Germinal center (tissue), 1 donor: Measurements from ENCODE around the gene HBS1L.

Source experiments
- DNase-seq: peaks from one replicate; pipeline ENCODE4 v3.0.0; 2012; ENCODE audit warnings: mixed read lengths, low spot score

Gene HBS1L

DNA sequence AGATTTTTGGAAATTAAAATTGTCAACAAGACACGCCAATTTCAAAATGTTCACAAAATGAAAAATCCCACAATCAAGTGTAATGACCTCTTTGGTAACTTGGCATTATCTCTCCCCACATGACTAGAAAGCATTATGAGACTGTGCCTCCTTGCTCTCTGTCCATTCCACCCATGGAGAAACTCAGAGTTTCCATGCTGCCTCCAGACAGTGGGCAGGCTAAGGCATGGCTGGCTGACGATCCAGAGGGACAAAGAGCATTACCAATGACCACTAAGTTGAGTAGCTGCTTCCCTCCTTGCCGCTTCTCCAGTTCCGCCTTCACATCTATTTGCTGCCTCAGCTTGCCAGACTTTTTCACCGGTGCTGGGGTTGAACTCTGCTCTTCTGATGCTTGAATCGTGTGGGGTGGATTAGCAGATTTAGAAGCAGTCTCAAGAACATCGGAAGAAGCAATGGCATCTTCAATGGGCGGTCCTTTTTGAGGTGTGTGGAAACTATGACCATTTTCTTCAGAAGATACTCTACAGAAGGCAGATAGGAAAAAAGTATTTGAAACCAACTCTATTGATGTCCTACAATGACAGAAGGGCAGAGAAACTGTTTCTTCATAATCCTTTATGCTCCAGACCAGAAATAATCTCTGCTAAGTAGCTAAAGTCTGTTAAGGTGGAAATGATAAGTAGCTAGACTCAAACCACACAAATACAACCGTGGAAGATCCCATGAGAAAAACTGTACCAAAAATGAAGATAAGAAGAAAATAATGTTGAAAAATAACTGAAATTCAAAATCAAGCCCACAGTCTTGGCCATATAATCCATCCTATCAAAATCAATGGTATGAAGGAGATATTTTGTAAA lies 57.3 kb downstream of the HBS1L start:
- DNase-seq: no peak

DNA sequence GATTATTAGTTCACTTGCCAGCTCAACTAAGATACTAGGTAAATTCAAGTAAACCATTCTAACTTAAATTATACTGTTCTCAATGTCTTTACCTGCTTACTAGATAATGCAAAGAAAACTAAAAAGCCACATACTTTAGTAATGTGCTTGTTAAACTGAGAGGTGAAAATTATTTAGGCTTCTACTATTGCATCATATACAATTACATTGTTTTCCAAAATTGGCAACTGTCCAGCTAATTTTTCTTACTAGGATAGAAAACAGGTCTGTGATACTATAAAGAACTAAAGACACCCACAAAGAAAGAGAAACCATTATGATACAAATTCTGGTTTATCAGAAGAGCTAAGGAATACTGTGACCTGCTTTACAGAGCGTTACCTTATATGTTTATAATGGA lies 59.1 kb downstream of the HBS1L start:
- DNase-seq: no peak

DNA sequence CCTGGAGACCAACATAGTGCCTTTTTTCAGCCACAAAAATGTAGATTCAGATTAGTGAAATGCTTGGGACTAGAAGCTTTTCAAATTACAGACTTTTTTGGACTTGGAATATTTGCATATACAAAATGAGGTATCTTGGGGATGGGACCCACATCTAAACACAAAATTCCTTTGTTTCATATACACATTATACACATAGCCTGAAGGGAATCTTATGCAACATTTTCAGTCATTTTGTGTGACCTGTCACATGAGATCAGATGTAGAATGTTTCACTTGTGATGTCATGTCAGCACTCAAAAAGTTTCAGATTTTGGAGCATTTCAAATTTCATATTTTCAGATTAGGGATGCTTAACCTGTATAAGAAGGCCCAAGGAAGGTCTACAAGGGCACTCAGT lies 60.2 kb downstream of the HBS1L start:
- DNase-seq: no peak

DNA sequence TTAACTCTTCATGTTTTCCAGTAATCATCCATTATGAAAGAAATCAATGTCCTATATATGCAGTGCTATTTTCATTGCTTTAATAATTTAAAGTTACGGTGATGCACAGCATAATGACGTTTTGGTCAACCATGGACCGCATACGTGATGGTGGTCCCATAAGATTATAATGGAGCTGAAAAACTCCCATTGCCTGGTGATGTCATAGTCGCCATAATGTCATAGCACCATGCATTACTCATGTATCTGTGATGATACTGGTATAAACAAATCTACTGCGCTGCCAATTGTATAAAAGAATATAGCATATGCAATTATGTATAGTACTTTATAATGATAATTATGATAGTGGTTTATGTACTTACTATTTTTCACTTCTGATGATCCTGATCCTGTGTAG lies 62.5 kb downstream of the HBS1L start:
- DNase-seq: no peak

DNA sequence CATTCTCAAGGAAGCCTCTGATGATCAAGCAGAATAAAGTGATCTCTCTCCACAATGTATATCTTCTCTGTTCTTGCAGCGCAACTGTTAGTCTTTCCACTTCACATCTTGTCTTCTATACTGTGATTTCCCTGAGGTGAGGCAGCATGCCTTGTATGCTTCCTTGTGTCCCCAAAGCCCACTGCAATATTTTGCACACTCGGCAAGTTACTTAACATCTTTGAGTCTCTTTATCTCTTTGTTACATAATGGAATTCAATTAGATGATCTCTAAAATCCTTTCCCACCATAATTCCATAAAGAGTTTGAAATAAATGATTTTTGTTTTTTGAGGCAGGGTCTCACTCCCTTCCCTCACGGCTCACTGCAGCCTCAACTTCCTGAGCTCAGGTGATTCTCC lies 64.4 kb downstream of the HBS1L start:
- DNase-seq: no peak

DNA sequence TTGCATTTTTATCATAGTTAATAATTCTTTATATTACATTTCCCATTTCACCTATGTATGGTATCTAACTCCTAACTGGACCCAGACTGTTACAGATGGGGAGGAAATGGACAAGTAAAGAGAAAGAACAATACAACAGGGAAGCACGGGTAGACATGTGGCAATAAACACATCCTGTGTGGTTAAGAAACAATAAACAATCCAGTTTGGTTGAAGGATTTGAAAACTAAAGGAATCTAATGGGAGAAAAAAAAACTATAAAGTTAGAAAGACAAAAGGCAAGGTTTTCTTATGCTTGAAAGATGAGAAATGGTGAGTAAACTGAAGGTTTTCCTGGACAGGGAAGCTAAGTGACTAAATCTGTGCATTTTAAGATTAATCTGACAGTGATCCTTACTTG lies 69.8 kb downstream of the HBS1L start:
- no peak for DNase-seq

DNA sequence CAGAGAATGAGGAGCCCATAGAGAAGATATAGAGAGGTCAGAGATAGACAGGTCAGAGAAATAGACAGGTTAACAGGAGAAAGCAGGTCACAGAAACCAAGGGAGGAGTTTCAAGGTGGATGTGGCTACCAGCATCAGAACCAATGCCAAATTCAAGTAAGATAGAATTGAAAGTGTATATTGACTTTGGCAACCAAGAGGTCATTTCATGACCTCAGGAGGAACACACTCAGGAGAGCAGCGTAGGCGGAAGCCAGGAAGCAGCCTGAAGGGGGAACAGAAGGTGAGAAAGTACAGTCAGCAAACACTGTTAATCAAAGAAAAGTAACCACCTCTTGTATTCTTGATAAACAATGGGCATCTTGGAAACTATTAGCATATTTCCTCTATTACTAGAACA lies 70.8 kb downstream of the HBS1L start:
- no peak for DNase-seq

DNA sequence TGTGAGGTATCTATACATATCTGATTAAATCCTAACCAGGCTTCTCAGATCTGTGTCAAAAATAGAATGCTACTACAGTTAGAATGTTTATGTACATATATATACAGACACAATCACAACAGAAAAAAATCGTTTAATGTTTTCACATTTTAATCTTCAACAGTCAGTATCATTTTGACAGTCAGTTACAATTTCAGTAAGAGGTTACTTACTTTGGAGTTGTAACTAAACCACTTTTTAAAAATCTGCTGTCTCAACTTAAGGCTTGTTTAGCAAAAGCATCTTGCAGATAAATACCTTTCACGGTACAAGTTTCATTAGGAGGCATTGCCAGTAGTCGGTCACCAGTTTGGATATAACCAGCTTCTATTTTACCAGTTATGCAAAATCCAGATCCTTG lies 72.5 kb downstream of the HBS1L start:
- DNase-seq: no peak

DNA sequence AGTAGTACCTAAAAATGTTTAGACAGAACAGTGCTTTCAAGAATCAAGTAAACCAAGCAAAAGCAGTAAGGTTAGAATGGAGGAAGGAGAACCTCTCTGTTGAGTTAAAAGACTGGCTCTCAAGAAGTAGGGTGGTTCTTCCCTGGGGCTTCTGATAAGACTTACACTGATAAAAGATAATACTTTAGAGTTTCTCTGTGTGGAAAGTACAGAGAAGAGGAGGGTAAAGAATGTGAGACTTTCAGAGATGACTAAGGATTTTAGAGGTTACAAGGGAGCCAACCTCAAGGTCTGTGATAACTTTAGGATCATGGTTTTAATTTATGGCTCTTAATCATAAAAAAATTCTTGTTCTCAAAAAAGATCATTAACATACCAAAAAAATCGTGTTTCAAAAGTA lies 73.8 kb downstream of the HBS1L start:
- no peak for DNase-seq

DNA sequence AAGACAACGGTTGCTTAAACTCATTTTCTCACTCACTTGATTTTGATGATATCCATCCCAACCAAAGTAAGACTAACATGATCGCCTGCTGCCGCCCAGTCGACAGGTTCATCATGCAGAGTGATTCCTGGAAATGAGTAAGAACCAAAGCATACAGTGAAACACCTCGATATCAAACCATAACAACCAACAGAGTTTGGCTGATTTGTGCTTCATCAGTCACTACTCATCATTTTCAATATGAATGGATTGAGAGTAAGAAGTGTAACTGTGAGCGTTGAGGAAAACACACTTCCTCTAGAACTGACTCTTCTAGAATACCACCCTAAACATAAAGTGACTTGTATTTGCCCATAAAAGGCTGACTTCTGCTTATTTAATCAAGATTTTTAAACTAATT lies 75.5 kb downstream of the HBS1L start:
- no peak for DNase-seq

DNA sequence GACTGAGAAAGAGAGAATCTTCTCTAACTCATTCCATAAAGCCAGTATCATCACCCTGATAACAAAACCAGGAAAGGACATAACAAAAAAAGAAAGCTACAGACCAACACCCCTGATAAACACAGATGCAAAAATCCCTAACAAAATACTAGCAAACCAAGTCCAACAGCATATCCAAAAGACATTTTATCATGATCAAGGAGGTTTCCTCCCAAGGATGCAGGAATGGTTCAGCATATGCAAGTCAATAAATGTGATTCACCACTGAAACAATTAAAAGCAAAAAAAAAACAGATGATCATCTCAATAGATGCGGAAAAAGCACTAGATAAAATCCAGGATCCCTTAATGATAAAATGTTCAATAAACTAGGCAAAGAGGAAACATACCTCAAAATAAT lies 80.3 kb downstream of the HBS1L start:
- no peak for DNase-seq

DNA sequence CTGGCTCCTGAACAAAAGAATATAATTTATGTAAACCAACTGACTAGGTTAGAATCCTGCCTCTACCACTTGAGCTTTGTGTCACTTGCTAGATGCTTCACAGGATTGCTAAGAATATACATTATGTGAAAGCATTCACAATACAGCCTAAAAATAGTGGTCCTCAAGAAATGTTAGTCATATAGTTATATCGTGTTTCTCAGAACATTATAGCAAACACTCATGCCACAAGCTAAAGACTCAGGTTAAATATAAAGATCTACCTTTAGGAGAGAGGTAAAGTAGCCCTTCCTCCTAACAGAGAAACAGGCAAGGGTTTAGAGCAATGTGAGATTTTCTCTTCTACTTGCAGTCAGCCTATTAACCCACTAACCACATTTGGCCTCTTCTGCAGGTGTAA lies 86.9 kb downstream of the HBS1L start:
- DNase-seq: no peak

DNA sequence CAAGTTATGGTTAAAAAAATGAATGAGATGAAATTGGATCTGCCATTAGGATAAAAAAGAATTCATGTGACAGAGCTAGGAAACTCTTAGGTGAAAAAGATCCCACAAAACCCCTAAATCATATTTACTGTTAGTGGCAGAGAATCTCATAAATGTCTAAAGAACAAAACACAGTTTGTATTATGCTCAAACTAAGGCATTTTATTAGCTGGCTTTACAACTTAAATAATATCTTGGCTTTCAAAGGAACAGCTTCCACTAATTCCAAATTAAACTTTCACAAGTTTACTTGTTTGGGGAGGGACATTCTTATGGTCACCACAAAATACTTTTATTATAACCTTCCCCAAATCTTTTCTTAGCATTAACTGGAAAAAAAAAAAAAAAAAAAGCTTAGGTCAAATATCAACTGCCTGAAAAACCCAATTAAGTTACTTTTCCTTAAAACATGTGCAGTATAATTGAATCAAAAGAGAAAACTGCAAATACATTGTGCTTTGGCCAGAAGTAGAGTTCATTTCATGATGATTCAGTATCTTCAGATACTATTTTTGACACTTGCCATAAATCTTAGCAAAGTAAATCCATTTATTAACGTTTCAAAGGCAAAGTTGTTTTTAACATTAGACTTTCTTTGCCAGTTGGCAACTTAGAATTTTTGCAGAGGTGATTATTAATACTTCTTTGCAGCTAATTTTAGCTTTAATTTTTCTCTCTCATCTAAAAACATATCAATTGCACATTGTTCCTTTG lies 90.0 kb downstream of the HBS1L start:
- no peak for DNase-seq

DNA sequence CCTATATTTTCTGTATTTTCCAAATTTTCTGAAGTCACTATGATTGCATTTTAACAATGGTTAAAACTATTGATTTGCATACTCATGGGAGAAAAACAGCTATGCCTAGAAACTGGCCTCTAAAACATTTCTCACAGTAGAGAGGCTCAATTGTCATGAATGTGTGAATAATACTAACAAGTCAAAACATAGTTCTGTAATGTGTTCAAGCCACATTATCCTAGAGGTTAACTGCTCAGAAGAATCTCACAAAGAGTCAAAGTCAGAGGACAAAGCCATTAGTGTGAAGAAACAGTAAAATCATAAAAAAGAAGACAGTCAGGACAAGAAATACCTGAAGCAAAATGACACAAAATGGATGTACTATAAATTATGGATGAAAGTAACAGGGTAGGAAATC lies 92.2 kb downstream of the HBS1L start:
- no peak for DNase-seq

DNA sequence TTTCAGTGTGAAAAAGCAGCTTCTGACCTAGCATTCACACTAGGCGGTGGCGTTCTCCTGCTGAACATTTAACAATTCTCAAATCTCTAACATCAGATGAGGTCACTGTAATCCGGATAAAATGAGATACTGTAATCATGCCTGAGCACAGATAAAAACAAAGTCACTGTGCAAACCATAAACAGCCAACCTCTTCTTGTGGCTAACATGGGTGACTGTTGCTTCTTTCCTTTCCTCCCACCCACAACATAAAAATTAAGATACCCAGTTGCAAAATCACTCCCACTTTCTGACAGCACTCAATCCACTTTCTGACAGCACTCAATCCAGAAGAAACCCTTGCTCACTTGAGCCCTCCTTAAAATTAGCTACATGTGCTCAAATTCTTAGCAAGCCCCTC lies 93.3 kb downstream of the HBS1L start:
- no peak for DNase-seq

DNA sequence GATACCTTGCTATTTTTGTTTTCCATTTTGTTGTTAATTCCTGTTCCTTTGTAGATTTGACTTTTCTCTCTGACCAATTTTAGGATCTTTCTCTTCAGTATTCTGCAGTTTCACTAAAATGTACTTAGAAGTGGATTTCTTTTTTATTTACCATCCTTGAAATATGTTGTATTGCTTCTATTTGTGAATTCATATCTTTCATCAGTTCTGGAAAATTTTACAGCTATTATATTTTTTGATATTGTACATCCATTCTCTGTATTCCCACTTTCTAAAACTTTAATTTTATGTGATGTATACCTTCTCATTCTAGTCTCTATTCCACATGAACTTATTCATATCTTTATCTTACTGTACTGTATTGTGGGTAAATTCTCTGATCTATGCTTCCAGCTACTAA lies 95.0 kb downstream of the HBS1L start:
- no peak for DNase-seq

DNA sequence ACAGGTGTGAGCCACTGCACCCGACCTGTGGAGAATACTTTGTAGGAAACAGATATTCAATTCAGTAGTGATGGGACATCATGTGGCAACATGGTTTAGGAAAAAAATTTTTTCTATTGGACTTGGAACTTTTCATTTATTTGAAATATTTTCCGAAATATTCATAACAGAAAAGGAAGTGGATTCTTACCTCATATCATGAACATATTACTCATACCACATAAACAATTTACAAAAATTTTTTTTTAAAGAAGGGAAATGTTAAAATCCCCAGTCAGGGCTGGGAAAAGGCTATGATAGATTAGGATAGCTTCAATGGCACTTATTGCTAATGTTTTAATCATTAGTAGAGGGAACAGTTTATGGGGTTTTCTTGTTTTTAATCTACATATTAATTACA lies 97.9 kb downstream of the HBS1L start:
- no peak for DNase-seq

DNA sequence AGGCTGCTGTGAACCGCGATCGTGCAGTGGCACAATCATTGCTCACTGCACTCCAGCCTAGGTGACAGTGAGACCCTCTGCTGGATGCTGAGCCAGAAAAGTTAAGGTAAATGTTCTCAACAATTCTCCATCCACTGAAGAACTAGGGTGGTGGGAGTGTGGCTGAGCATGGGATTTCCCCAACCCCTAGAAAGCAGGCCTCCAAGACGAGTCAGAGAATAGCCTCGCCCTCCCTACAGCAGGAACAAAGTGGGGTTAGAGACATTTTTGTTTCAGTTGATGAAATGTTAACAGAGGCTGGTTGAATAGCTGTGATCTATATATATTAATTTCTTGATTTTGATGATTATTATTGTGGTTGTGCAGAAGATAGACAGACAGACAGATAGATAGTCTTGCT lies 98.6 kb downstream of the HBS1L start:
- DNase-seq: no peak

DNA sequence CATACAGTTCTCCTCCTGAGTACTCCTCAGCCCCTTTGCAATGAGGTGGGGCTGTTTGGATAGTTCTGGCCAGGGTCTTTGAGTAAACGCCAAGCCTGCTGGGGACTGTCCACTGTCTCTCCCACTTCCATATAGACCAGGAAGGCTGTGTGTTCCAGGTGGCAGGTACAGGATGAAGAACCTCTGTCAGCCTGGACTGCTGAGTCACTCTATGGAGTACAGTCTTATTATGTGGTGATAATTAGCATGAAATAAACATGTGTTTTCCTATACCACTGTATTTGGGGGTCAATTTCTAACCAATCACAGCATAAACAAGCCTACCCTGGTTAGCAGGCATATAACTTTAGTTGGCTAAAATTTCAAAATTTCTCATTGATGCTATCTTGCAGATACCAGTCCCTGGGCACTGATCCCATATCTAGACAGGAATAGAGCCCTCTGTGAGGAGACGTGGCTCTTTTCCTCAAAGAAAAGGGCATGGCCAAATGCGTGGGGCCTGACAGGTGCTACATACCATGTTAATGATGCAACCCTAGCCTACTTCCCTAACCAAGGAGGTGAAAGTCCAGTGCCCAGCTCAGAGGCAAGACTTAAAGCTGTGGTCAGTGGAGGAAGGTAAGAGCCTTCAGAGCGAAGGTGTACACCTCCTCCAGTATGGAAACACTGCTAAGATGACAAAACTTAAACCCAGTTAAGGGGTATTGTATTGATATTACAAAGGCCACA lies 100.2 kb downstream of the HBS1L start:
- no peak for DNase-seq

DNA sequence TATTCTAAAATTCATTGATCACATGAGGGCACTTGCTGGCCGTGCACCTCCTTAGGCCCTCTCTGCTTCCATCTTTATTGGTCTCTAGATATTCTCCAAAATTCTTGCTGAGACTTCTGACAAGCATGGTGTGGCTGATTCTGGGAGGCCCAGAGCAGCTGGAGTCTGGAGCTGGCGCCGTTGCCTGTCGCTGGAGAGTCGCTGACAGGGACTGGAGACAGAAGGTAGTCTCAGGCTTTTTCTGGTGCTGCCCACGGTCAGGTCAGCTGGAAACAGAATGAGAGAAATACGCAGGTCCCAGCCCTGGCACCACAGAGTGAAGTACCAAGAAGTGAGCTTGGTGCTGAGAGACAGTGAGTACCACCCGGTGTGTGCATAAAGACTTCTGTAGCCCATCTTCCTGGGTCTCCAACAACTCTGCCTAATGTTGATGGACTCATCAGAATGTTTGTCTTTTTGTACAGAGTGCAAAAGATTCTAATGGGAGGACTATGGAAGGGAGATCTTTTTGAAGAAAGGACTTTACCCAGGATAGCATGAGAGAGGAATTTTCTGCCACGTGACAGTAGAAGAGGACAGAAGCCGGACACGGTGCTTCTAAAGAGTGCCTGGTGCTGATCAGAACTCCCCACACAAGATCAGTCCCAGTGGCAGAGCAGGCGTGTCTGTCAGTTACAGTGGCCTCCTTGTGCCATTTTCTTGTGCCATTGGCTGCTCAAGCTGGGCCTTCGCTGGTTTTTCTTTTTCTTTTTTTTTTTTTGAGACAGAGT lies 102.9 kb downstream of the HBS1L start:
- no peak for DNase-seq

DNA sequence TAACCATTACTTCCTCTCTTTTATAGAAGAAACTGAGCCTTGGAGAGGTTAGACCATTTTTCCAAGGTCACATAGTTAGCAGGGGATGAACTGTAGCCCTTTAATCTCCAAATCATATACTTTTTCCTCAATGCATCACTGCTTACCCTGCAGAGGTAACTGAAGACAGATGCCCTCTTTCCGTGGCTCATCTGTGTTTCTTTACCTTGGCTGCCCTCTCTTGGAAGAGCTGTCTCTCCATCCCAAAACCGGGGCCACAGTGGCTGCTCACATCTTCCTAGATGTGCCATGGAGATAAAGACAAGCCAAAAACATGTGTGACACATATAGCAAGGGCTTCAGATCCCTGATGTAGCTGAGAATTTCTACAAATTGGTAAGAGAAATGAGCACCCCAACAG lies 104.1 kb downstream of the HBS1L start:
- DNase-seq: no peak

DNA sequence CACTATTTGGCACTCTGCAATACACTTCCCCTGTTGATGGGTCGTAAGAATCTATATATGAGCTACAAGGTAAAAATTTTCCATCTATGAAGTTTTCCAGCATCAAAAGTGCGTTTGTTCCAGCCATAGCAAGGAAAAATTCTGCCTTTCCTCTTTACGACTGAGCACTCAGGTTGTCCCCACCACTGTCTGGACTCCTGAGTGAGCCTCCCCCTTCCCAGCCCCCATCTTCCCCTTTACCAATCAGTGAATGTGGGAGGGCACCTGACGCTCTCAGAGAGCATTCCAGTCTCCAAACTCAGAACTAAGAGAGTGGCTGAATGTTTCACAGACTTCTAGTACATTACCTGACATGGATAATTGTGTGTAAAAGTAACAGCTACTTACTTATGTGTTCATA lies 104.7 kb downstream of the HBS1L start, which contains the start of gene ALDH8A1:
ALDH8A1 (minus strand) TSS at position 175 of the 400 bp plus-strand sequence; CDS start at position 127, 48 bp downstream.
- DNase-seq: no peak
